Measurements from ENCODE around the gene SYMPK.

DNA sequence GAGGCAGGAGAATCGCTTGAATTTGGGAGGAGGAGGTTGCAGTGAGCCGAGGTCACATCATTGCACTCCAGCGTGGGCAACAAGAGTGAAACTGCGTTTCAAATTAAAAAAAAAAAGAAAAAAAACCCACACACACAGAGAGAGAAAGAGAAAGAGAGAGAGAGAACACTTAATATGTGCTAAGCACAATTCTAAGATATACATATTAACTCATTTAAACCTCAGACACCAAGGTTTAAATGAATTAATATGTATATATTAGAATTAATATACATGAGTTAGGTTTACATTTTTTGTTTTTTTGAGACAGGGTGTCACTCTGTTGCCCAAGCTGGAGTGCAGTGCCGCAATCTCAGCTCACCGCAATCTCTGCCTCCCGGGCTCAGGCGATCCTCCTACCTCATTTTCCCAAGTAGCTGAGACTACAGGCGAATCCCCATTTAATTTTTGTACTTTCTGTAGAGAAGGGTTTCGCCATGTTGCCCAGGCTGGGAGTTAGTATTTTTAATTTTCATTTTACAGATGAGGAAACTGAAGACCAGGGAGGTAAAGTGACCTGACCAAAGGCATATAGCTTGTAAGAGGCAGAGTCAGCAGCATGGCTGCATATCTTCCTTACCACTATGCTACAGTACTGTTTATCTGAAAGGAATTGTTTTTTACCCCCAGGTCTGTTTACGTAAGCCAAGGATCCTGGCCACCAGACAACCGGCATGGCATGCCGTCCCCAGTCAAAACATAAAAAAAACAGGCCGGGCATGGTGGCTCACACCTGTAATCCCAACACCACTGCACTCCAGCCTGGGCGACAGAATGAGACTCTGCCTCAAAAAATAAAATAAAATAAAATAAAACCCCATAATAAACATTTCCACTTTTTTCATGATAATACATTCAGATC lies 2.3 kb downstream of the SYMPK start:
- TF ChIP-seq GLIS3 (CRISPR knock-in tag; IDR thresholded peaks at IDR 0.05) (no peak), CREB5 (CRISPR knock-in tag; IDR thresholded peaks at IDR 0.05; ENCODE audit: low read depth) (no peak), SNAI2 (CRISPR knock-in tag; IDR thresholded peaks at IDR 0.05) (no peak)
